Keratinocyte (primary cell): Measurements from ENCODE around the gene SYNPR. TPM values are rescaled to one million over a fixed set of nuclear protein-coding genes. Genes with fewer than 3 reads are reported as not detected.

Experiments
- DNase-seq: peaks from one replicate; pipeline ENCODE4 v3.0.0-alpha.2; 2011; ENCODE audit warnings: low read depth, missing footprints, low spot score
- FAIRE-seq: peaks from 2 replicates; lab custom pipeline; 2011; peaks lifted over from hg19 to GRCh38; lab: Jason Lieb, UNC
- H2AFZ ChIP-seq: 2 replicates; pipeline ENCODE4 v1.6.0; 2012; ENCODE audit warnings: low read length, control low read depth, inconsistent platforms; ENCODE audit not compliant: control insufficient read depth
- H3K27ac ChIP-seq: 2 replicates; pipeline ENCODE4 v1.5.1; 2011; ENCODE audit warnings: low read length; ENCODE audit not compliant: control insufficient read depth, insufficient read depth
- H3K27me3 ChIP-seq: 3 replicates; pipeline ENCODE4 v1.6.0; 2011; ENCODE audit warnings: low read length; ENCODE audit not compliant: control insufficient read depth, insufficient read depth; ENCODE audit errors: extremely low read depth
- H3K36me3 ChIP-seq, 2 experiments: 2 replicates in 1 of 2; 3 replicates in 1 of 2; pipeline ENCODE4 v1.5.1; 2011; ENCODE audit warnings: low read length in 2 of 2, mild to moderate bottlenecking in 1 of 2; ENCODE audit not compliant: control insufficient read depth in 2 of 2, insufficient read depth in 2 of 2; ENCODE audit errors: extremely low read depth in 1 of 2
- H3K4me1 ChIP-seq: 3 replicates; pipeline ENCODE4 v1.5.1; 2011; ENCODE audit warnings: low read length; ENCODE audit not compliant: control insufficient read depth, insufficient read depth; ENCODE audit errors: extremely low read depth
- H3K4me2 ChIP-seq: 3 replicates; pipeline ENCODE4 v1.6.0; 2011; ENCODE audit warnings: low read depth, low read length; ENCODE audit not compliant: control insufficient read depth, insufficient read depth; ENCODE audit errors: extremely low read depth
- H3K4me3 ChIP-seq, 3 experiments: fragments of 200-600 bp in 1 of 3; sonication (generic) in 1 of 3; 2 replicates in 2 of 3; 3 replicates in 1 of 3; pipeline ENCODE4 v1.5.1; 2011 to 2016; ENCODE audit warnings: low read length in 3 of 3, mild to moderate bottlenecking in 3 of 3, control low read depth in 2 of 3, inconsistent platforms in 1 of 3, low read depth in 1 of 3, mixed read lengths in 1 of 3, mixed run types in 1 of 3, moderate library complexity in 1 of 3; ENCODE audit not compliant: control insufficient read depth in 2 of 3, insufficient read depth in 2 of 3; ENCODE audit errors: extremely low read depth in 1 of 3
- H3K79me2 ChIP-seq: 2 replicates; pipeline ENCODE4 v1.6.0; 2012; ENCODE audit warnings: low read length; ENCODE audit not compliant: control insufficient read depth, insufficient read depth
- H3K9ac ChIP-seq: 3 replicates; pipeline ENCODE4 v1.6.0; 2011; ENCODE audit warnings: low read length; ENCODE audit not compliant: control insufficient read depth, insufficient read depth; ENCODE audit errors: extremely low read depth
- H3K9me1 ChIP-seq: 3 replicates; pipeline ENCODE4 v1.6.0; 2011; ENCODE audit warnings: low read length; ENCODE audit not compliant: control insufficient read depth, insufficient read depth; ENCODE audit errors: extremely low read depth
- H3K9me3 ChIP-seq: 2 replicates; pipeline ENCODE4 v1.5.1; 2012; ENCODE audit warnings: low read depth, low read length; ENCODE audit not compliant: control insufficient read depth
- H4K20me1 ChIP-seq: 3 replicates; pipeline ENCODE4 v1.6.0; 2011; ENCODE audit warnings: low read length; ENCODE audit not compliant: control insufficient read depth, insufficient read depth; ENCODE audit errors: extremely low read depth
- EZH2 ChIP-seq: IDR thresholded peaks from one replicate; pipeline ENCODE4 v1.6.1; 2012; ENCODE audit warnings: inconsistent platforms, mild to moderate bottlenecking, low read length, moderate library complexity
- dilution Hi-C: fragments of 300-500 bp; cut with MboI; formaldehyde crosslinking; loops from one replicate; pipeline ENCODE4 v1.7.0; 2020; ENCODE audit warnings: low sequenced_read_pairs; ENCODE audit not compliant: extremely low pct_ligation_motif_present
- polyA plus RNA-seq, 5 experiments: library from polyadenylated mRNA; depleted of rRNA in 3 of 5; stranded (reverse) in 3 of 5; stranded (forward) in 1 of 5; unstranded in 1 of 5; fragments of >200 nt; gene quantifications; 1 replicate in 1 of 5; 2 replicates in 3 of 5; 3 replicates in 1 of 5; pipeline versions ENCODE4 v1.2.1 to v1.2.3, GENCODE V29; 2011 to 2012; ENCODE audit warnings: missing spikeins in 2 of 5, low read depth in 1 of 5, low replicate concordance in 1 of 5
- TF ChIP-seq, protein P1 (sequence below), 3 experiments: IDR thresholded peaks in 1 of 3; conservative IDR thresholded peaks in 1 of 3; optimal IDR thresholded peaks in 1 of 3; 2 replicates in 2 of 3; 3 replicates in 1 of 3; pipeline versions ENCODE3 to v1.5.1; 2011; ENCODE audit warnings: low read length in 3 of 3, mild to moderate bottlenecking in 3 of 3, moderate library complexity in 2 of 3, control low read depth in 1 of 3, inconsistent platforms in 1 of 3; ENCODE audit not compliant: insufficient read depth in 2 of 3; ENCODE audit errors: extremely low read depth in 1 of 3

SYNPR gene
- polyA plus RNA-seq, 1 donor (not counting 4 experiments of a cell fraction or from before 2014, with no cell fraction given): not detected

DNA sequence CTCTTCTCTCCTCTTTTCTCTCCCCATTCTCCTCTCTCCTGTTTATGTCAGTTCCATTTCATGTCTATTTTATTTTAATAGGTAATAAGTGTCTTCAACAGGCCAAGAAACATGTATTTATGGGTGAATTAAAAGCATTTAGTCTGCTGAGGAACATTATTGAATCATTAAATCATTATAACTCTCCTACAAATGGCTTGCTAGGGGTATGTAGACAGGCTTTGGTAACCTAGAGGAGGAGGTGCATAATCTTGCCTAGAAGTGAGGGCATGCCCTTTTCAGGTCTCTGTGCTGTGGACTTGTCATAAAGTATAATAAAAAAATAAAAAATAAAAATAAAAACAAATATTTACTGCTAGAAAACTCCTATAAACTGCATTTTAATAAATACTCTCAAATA is 285.5 kb downstream of the SYNPR start:
- no peak overlapping the region for H3K4me3 ChIP-seq
- dilution Hi-C loops: no loop called here
- no peak overlapping the region for H3K9ac ChIP-seq
- H3K9me3 ChIP-seq: no peaks in the 10 kb centered on the region
- FAIRE-seq (no peak), DNase-seq (no peak)
- no peaks in the 10 kb centered on the region for H3K36me3 ChIP-seq
- no peaks in the 10 kb centered on the region for H3K4me1 ChIP-seq
- no peaks in the 10 kb centered on the region for H4K20me1 ChIP-seq
- H3K79me2 ChIP-seq: no peaks in the 10 kb centered on the region
- no peak overlapping the region for H3K27ac ChIP-seq
- no peaks in the 10 kb centered on the region for H3K27me3 ChIP-seq
- TF ChIP-seq EZH2: no peak
- TF ChIP-seq, protein P1, sequence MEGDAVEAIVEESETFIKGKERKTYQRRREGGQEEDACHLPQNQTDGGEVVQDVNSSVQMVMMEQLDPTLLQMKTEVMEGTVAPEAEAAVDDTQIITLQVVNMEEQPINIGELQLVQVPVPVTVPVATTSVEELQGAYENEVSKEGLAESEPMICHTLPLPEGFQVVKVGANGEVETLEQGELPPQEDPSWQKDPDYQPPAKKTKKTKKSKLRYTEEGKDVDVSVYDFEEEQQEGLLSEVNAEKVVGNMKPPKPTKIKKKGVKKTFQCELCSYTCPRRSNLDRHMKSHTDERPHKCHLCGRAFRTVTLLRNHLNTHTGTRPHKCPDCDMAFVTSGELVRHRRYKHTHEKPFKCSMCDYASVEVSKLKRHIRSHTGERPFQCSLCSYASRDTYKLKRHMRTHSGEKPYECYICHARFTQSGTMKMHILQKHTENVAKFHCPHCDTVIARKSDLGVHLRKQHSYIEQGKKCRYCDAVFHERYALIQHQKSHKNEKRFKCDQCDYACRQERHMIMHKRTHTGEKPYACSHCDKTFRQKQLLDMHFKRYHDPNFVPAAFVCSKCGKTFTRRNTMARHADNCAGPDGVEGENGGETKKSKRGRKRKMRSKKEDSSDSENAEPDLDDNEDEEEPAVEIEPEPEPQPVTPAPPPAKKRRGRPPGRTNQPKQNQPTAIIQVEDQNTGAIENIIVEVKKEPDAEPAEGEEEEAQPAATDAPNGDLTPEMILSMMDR (optimal IDR thresholded peaks at IDR 0.05 in 1 of 3, IDR thresholded peaks at IDR 0.05 in 1 of 3, conservative IDR thresholded peaks at IDR 0.05 in 1 of 3; ENCODE audit: extremely low read depth in 1 of 3, insufficient read depth in 2 of 3, low read length in 3 of 3): no peak
- no peak overlapping the region for H3K4me2 ChIP-seq
- no peaks in the 10 kb centered on the region for H3K9me1 ChIP-seq
- H2AFZ ChIP-seq: no peak overlapping the region

DNA sequence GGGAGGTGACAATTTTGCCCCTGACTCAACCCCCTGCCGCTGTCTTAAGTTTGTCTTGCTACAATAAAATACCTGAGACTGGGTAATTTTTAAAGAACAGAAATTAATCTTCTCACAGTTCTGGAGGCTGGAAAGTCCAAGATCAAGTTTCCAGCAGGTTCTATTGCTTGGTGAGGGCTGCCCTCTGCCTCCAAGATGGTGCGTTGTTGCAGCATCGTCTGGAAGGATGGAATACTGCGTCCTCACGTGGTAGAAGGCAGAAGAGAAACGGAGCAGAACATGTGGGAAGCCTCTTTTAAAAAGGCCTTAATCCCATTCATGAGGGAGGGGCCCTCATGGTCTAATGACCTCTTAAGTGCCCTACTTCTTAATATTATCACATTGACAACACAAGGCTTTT is 287.1 kb downstream of the SYNPR start:
- no peaks in the 10 kb centered on the region for H4K20me1 ChIP-seq
- dilution Hi-C loops: no loop called here
- no peak overlapping the region for H2AFZ ChIP-seq
- no peak overlapping the region for H3K27ac ChIP-seq
- H3K9me3 ChIP-seq: no peaks in the 10 kb centered on the region
- H3K9ac ChIP-seq: no peak overlapping the region
- no peak overlapping the region for H3K4me3 ChIP-seq
- FAIRE-seq: no peak
- no peaks in the 10 kb centered on the region for H3K4me1 ChIP-seq
- TF ChIP-seq, protein P1 (optimal IDR thresholded peaks at IDR 0.05 in 1 of 3, IDR thresholded peaks at IDR 0.05 in 1 of 3, conservative IDR thresholded peaks at IDR 0.05 in 1 of 3; ENCODE audit: extremely low read depth in 1 of 3, insufficient read depth in 2 of 3, low read length in 3 of 3): no peak
- no peak for TF ChIP-seq EZH2
- no peaks in the 10 kb centered on the region for H3K27me3 ChIP-seq
- no peaks in the 10 kb centered on the region for H3K79me2 ChIP-seq
- no peak for DNase-seq
- no peaks in the 10 kb centered on the region for H3K36me3 ChIP-seq
- H3K4me2 ChIP-seq: no peak overlapping the region
- no peaks in the 10 kb centered on the region for H3K9me1 ChIP-seq
